Measurements from ENCODE around the gene ZNF438. TPM values are rescaled to one million over a fixed set of nuclear protein-coding genes. Genes with fewer than 3 reads are reported as not detected.
"Not testable (repeated sequence)": the region's sequence is repeated elsewhere in the genome, so short reads cannot be mapped to it uniquely, and the experiment has no call there.

The ZNF438 gene
- total RNA-seq, 1 experiment from 2014 or later, result 1.3 TPM

DNA sequence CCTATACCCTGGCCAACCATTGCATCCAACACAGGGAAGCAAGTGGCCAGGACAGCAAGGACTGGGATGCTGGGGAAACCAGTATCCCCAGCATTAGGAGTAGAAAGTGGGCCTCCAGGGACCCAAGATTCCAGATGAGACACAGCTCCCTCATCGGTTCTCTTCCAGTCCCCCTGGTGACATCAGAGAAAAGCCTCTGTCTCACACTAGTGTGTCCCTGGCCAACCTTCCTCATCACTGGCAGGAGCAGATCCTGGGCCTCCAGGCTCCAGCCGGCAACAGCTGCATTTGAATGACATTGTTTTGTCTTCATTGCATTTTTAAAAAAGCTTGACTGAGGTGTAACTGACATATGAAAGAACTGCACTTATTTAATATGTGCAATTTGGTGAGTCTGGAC is 224.8 kb downstream of the ZNF438 start:
- DNase-seq (ENCODE audit: low spot score), result no peak

DNA sequence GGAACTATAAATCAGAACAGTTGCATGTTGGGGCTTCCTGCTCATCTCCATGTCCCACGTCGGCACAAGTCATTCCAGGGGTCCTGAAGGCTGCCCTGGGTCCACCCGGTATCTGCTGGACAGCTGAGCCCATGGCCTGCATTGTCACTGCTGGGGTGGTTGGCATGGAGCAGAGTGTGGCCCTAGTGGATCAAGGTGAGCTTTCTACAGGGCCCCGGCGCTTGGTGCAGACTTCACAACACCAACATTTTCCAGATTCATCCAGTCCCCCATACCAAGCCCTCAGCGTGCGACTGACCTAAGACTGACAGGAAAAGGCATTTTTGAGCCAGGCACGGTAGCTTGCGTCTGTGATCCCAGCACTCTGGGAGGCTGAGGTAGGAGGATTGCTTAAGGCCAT is 226.6 kb downstream of the ZNF438 start:
- no peak for DNase-seq (ENCODE audit: low spot score)

GRCh38 chr10:30804478-30805055 is 227.1 kb downstream of the ZNF438 start:
- no peak for DNase-seq (ENCODE audit: low spot score)

- no peak for DNase-seq (ENCODE audit: low spot score)
These were observed 227.8 kb downstream of the ZNF438 start for GRCh38 chr10:30803892-30804322.

- DNase-seq (ENCODE audit: low spot score), result no peak
These were observed 228.6 kb downstream of the ZNF438 start for GRCh38 chr10:30803058-30803457.

- no peak for DNase-seq (ENCODE audit: low spot score)
These were observed 231.3 kb downstream of the ZNF438 start for GRCh38 chr10:30800368-30800767.

GRCh38 chr10:30798646-30799185 is 232.9 kb downstream of the ZNF438 start:
- no peak for DNase-seq (ENCODE audit: low spot score)

DNA sequence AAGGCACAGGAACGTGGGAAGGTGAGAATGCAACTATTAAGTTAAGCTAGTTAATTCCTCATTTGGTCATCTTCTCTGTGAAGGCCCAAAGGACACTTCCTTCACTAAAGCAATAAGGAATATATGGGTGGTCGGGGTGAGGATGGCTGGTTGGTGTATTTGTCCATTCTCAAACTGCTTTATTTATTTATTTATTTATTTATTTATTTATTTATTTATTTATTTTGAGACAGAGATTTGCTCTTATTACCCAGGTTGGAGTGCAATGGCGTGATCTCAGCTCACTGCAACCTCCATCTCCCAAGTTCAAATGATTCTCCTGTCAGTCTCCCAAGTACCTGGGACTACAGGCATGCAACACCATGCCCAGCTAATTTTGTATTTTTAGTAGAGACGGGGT is 236.6 kb downstream of the ZNF438 start:
- DNase-seq (ENCODE audit: low spot score), result not testable (repeated sequence)

Measured in H4 (cell line).